Posterior vena cava (tissue), 2 donors: ENCODE results near the gene NAV1. TPM values are rescaled to one million over a fixed set of nuclear protein-coding genes. Genes with fewer than 3 reads are reported as not detected.
"Not testable (repeated sequence)": the region's sequence is repeated elsewhere in the genome, so short reads cannot be mapped to it uniquely, and the experiment has no call there.

Experiments
- DNase-seq: peaks from one replicate; pipeline ENCODE4 v3.0.0-alpha.2; 2020; ENCODE audit warnings: low spot score
- intact Hi-C, 2 donors: fragments of 100-400 bp; cut with DNase I; formaldehyde crosslinking; loops; one replicate each; pipeline versions ENCODE4 v1.14.1 to v1.14.2; 2022 to 2023
- long read RNA-seq, 2 donors: library from polyadenylated mRNA; unstranded; transcript quantifications; one replicate each; pipeline ENCODE4 v2.0.0, GENCODE V29; 2020 to 2021
- total RNA-seq, 2 donors: library from RNA; stranded (reverse); fragmentation: NEBNext Ultra II Directional; extraction: Animal tissue kit (Norgen Biotek cat#: 25700); gene quantifications; one replicate each; pipeline ENCODE4 v1.2.1, GENCODE V29; 2021
- donor health status: DM: yes; HTN: yes; CAD: no.
- donor health status: DM: yes; HTN: yes; CAD: no.

NAV1 gene, protein sequence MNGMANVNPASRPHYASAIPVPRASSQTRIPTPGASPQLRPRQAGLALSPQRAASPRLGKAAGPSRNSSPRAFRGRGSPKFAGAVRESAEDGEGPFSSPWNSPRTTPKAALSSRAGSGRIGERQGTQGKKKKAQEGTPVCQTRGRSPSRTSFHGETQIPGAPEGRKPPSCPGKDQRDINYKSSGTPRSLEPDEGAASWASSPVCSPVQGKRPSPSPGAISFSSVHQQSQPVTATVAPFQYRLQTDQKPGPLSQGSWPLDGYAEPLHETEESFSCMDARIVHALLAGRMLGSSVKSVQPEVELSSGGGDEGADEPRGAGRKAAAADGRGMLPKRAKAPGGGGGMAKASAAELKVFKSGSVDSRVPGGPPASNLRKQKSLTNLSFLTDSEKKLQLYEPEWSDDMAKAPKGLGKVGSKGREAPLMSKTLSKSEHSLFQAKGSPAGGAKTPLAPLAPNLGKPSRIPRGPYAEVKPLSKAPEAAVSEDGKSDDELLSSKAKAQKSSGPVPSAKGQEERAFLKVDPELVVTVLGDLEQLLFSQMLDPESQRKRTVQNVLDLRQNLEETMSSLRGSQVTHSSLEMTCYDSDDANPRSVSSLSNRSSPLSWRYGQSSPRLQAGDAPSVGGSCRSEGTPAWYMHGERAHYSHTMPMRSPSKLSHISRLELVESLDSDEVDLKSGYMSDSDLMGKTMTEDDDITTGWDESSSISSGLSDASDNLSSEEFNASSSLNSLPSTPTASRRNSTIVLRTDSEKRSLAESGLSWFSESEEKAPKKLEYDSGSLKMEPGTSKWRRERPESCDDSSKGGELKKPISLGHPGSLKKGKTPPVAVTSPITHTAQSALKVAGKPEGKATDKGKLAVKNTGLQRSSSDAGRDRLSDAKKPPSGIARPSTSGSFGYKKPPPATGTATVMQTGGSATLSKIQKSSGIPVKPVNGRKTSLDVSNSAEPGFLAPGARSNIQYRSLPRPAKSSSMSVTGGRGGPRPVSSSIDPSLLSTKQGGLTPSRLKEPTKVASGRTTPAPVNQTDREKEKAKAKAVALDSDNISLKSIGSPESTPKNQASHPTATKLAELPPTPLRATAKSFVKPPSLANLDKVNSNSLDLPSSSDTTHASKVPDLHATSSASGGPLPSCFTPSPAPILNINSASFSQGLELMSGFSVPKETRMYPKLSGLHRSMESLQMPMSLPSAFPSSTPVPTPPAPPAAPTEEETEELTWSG (N-terminal part only)
- total RNA-seq: 10 to 100 TPM; 85.0 to 96.0 TPM
- long read RNA-seq, donor 1, partial matches to known transcripts: 1 of 19 reads
- long read RNA-seq, donor 1, other reads (novel, unspliced or antisense): 18 of 19 reads
- long read RNA-seq, donor 2, partial matches to known transcripts: 12 of 34 reads
- long read RNA-seq, donor 2, other reads (novel, unspliced or antisense): 22 of 34 reads

DNA sequence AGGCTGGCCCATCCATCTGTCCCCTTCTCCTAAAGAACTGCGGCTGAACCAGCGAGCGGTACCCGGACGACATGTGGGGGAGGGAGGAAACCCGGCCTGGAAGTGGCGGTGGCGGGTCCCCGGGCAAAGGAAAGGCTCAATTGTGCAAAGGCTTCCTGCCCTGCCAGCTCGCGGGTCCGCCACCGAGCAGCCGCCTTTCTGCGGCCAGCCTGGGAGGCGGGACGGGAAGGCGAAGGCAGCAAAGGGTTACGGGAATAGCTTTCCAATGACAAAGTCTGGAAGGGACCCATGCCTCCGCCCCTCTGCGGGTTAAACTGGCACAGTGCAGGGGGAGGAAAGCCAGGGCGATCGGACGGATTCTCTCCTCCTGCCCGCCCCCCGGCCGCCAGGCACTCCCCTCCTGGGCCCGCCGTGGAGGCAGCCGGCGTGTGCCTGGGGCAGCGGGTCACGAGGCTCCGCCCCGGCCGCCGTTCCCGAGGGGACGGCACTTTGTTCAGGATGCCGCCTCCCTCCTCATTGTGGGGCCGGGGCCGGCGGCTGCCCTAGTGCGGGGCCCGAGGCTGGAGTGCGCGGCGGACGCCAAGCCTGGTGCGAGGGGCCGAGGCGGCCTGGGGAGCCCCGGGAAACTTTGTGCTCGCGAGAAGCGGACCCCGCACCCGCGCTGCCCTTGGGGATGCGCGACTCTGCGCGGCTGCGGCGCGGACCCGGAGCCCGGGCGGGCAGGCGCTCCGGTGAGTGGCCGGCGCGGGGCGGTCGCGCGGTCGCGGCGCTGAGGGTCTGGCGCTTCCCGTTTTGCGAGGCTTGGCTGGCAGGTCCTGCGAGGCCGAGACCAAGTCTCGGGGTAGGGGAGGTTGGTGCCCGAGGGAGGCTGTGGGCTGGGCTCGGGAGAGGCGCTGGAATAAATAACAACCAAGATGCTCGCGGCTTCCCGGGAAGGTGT lies at the start of gene NAV1:
TSS of gene NAV1 (plus strand) at position 516 of the 940 bp plus-strand sequence. CDS start 83,758 bp downstream, outside the sequence.
- intact Hi-C loops: loop anchor here in 1 of 2 donors (5.0 kb wide), 1 partner anchor 173 kb away; no protein-coding TSS in a partner anchor
- peak; percentile 93 for DNase-seq

DNA sequence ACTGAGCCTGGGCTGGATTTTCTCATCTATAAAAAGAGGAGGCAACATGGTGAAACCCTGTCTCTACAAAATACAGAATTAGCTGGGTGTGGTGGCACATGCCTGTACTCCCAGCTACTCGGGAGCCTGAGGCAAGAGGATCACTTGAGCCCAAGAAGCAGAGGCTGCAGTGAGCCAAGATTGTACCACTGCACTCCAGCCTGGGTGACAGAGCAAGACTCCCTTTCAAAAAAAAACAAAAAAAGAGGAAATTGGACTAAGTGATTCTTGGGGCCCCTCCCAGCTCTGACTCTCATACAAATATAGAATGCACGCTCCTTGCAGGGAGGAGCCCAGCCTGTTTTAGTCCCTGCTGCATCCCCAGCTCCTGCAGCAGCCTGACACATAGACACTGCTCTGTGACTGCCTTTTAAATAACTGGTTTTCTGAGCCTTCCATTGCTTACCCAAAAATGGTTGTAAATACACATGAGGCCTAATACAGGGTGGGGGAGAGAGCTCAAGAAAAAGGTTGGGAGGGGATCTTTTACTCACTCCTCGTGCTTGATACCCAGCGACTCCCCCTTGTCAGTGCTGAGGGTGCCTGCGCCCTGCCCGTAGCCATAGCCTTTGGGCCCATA lies 49.2 kb upstream of the NAV1 start:
- intact Hi-C loops: no loop called here
- peak; percentile 73 for DNase-seq

DNA sequence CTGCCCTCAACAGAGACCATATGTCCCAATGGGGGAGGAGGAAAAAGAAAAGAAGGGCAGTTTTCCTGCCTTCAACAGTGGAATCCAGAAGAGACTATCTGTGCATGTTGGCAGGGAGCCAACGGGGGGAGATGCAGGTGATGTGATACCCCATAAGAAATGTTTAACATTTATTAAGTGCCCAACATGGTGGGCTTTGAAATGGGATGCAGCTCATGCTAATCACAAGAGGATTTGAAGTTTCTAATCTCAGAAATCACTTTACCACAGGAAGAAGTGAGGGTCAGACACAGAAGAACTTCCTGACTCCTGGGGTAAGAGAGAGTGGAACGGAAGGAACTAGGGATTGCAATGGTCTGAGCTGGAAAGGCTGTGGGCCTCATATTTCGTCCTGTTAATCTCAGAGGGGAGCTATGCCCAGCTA lies 48.2 kb upstream of the NAV1 start:
- no peak for DNase-seq
- intact Hi-C loops: no loop called here

DNA sequence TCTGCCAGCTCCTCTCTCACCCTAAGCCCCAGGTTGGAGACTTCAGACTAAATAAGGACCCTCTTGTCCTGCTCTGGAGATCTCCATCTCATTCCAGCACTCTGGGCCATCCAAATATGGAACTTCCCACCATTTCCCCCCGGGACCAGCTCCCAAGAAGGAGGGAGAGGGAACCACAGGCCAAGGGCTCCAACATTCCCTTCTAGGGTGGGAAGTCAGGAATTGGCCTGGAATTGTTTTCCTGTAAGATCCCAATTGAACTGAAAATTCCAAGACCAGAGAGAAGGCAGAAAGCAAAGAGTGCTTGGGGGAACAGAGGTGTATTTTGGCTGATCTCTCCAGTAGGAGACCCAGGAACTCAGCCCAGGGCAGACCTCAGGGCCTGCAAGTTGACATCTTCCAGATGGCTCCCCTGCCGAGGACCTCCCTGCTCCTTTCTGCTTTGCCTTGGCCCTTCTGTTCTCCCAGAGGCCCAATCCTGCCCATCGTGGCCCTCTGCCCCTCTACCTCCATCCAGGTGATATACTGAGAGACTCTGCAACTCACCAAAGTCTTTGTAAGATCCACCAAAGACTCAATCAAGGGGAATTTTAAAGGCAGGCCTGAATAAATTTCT lies 46.9 kb upstream of the NAV1 start:
- intact Hi-C loops: no loop called here
- DNase-seq: no peak

DNA sequence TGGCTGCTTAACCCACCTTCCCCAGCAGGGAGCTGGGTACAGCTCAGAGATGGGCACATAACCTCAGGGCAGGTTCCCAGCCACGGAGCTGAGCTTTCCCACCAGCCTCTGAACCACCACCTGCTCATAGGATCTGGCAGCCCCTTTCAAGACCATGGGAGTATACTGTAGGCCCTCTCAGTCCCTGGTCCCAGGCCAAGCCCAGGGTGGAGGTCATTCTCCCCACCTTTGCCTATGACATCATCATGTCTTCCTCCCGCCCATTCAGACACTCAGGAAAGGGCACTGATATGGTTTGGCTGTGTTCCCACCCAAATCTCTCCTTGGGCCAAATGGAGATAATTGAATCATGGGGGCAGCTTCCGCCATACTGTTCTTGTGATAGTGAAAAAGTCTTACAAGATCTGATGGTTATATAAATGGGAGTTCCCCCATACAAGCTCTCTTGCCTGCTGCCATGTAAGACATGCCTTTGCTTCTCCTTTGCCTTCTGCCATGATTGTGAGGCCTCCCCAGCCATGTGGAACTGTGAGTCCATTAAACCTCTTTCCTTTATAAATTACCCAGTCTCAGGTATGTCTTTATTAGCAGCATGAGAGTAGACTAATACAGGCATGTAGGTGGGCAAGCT lies 45.8 kb upstream of the NAV1 start:
- intact Hi-C loops, DNase-seq: not testable (repeated sequence)

DNA sequence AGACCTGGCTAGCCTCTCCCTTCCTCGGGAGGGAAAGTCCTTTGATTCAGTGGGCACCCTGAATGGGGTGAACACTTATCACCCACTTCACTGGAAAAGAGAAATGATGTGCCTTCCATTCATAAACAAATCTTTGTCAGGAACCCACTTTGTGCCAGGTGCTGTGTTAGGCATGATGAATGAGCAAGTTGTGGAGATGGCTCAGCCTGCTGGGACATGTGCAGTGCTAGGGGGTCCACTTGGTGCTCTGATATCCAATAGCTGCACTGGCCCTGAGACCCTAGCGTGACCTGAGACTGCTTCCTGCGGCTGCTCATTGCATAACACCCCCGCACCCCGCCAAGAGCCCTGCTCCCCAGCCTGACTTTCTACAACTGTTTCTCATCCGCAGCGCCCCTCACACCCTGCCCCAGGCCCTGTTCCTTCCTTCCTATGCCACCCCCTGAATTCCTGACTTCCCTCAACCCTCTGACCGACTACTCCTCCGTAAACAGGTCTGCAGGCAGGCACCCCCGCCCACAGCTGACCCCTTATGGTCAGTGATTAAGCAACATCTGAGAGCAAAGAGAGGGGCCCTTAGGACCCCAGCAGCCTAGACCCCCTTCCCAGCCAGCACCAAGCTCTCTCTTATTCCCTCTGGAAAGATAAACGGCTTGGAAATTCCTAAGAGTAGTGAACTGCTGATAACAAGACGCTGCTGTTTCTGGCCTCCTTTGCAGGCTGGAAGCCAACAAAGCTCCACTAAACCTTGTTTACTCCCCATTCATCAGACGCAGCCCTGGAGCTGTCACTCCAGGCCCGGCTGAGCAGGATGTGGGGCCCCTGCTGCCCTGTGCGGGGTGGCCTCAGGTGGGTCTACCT lies 44.9 kb upstream of the NAV1 start:
- intact Hi-C loops: no loop called here
- DNase-seq: no peak

DNA sequence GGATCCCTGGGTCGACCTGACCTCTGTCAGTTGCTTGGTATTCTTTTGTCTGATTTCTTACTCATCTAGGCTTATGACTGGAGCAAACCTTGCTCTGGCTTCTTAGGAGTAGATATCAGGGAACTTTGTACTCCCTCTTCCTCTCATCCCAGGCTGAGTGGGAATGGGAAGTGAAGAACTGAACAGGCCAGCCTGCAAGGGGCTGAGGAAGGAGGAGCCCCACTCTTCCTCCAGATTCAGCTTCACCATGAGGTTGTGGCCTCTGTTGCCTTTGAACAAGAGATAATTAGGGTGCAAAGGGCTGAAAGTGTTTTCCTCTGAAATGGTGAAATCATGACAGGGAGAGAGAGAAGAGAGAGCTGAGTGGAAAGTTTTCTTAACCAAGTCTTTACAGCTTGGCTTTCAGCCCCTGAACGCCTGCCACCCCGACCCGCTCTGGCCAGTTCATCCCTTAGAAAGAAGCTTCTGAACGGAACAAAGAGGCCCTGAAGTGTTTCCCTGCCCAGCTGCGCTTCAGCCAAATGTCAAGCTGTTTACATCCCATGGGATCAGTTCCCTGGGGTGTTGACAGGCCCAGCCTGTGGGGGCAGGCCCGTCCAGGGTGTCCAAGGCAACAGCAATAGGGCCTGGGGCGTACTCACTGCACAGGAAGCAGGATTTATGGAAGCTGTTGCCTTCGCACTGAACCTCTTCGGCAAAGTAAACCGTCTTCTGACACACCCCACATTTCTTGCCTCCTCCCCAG lies 43.2 kb upstream of the NAV1 start:
- peak; percentile 94 for DNase-seq
- intact Hi-C loops: no loop called here

DNA sequence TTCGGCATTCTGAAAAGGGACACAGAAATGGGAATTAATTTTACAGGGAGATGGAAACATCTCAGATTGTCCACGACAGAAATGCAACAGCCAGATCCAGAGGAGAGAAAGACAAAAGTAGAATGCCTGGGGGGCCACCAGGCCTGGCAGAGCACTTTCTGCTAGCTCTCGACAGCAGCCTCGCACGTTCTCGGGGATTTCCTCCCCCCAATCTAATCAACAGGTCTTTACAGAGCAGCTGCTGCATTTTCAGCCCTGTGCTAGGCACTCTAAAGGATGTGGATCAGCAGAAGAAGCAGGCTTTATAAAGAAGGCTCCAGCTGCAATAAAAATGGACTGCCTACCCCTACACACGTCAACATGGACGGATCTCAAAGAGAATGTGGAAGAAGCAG lies 42.6 kb upstream of the NAV1 start:
- intact Hi-C loops: no loop called here
- DNase-seq: no peak

DNA sequence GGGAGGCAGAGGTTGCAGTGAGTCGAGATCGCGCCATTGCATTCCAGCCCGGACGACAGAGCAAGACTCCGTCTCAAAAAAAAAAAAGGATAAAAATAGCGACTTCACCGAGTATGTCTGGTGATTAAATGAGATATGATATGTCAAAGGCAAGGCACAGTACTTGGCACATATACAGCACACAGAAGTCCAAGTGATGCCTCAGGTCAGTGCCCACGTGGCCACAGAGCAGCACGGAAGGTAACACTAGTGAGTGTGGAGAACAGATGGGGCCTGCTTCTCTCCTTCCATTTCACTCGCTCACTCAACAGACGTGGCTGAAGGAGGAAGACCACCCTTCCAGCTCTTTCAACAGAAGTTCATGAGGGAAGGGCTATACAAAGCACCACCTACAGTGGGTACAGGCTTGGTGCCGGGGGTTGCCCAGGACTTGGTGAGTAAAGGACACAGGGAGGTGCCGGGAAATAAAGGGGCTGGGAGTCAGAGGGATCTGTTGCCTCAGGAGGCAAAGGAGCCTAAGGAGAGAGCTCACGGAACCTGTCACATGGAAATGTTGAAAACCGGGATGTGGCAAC lies 40.9 kb upstream of the NAV1 start:
- DNase-seq: no peak
- intact Hi-C loops: no loop called here

DNA sequence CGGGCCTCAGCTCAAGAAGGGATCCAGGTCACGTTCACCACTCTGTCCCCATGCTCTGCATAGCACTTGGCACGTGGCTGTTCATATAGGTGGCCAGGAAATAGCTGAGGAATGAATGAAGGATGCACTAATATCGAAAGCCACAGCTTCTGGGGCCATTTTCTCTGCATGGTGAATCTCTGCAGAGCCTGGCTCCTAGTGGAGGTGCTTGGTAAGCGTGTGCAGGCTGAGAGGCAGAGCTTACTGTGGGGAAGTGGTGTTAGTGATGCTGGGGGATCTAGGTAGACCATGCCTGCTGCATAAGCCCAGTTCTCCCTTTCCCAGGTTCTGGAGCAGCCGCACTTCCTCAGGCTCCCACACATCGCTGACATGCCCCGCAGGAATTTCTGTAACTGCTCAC lies 40.3 kb upstream of the NAV1 start:
- DNase-seq: no peak
- intact Hi-C loops: no loop called here

DNA sequence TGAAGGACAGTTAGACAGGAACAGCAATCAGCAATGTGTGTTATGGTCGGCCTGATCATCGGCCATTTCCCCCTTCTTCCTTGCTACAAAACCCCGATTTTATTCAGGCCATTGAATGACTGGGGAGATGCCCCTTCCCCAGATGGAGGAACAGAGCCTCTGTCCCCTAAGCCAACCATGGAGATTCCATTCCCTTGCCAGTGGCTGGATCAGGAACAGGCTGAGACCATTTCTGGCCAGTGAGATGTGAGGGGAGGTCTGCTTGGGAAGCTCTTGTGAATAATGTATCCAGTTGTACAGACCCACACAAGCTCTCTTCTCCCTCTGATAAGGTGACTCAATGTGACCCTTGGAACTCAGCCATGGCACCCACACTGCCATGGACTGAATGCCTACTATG lies 39.7 kb upstream of the NAV1 start:
- no peak for DNase-seq
- intact Hi-C loops: no loop called here

DNA sequence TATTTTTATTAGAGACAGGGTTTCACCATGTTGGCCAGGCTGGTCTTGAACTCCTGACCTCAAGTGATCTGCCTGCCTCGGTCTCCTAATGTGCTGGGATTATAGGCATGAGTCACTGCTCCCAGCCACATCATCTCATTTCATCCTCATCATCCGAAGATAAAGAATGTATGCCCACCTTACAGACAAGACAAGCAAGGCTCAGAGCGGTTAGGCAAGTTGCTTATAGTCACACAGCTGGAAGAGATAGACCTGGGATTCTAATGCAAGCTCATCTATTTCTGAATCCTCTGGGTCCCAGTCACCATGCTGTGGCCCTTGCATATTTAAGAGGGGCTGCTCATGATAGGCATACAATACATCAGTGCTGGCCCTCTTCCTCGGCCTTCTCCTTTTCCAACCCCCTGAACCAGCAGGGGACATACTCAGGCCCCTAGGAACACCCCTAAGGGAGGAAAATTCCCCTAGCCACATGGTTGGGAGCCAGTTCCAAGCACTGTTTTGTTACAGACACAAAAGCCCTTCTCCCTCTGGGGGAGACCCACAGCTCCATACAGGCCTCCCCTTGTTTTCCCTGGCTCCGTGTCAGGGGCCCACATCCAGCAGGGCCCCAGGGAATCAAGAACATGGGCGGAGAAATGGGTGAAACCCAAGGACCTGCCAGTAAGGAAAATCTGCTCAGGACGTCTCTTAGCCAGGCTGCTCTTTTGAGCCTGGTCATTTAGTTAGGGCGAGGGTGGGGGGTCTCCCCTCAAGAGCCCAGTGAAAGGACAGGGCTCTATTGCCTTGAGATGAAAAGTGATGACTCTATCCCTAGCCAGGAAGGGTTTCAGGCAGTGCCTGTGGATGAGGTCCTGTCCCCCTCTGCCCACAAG lies 38.9 kb upstream of the NAV1 start:
- intact Hi-C loops: no loop called here
- no peak for DNase-seq

DNA sequence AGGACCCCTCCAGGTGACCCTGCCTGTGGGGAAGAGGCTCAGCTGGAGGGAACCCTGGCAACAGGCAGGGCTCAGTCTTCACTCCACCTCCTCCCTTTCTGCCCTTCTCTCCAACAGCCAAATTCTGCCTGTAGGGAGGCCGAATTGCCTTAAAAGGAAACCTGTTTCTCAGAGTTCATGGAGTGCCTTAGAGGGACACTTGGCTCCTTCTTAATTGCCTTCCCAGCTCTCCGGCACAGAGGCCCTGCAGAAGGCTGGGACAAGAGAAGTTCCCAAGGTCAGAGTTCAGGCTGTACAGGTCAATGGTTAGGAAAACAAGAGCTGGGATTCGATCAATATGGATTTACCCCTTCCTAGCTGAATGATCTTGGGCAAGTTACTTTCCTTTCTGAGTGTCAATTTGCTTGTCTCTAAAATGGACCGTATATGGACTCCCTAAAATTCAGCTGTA lies 38.2 kb upstream of the NAV1 start:
- intact Hi-C loops: no loop called here
- no peak for DNase-seq

DNA sequence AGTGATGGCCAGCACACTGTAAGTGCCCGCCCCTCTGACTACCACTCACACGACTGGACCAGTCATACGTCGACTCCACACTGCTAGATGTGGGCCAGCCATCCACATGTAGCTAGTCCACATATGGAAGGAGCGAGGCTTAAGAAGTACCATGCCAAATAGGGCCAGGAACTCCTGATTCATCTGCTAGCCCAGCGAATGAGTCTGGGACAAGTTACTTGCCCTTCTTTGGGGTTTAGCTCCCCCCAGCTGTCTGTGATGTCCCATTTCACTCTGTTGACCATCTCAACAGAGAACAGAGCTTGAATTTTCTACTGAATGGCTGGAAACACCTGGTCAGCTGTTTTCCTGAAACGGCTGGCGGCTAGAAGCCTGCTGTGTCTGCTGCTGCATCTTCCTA lies 37.8 kb upstream of the NAV1 start:
- DNase-seq: no peak
- intact Hi-C loops: no loop called here
